Cardiac fibroblast (primary cell): ENCODE results near the gene ARHGAP29.

Source experiments
- DNase-seq, 2 donors: peaks; one replicate each; pipeline versions ENCODE4 v3.0.0 to v3.0.0-alpha.2; 2010; ENCODE audit warnings: low read depth in 2 of 2
- H3K4me3 ChIP-seq, 2 donors: replicated peaks in 1 of 2; 1 replicate in 1 of 2; 2 replicates in 1 of 2; pipeline ENCODE4 v1.5.1; 2011; ENCODE audit warnings: low read depth in 2 of 2, low read length in 2 of 2, mild to moderate bottlenecking in 2 of 2, moderate library complexity in 1 of 2
- TF ChIP-seq, protein P1 (sequence below): IDR thresholded peaks from one replicate; pipeline ENCODE4 v1.5.1; 2011; ENCODE audit warnings: low read depth, mild to moderate bottlenecking, low read length, inconsistent platforms

Gene ARHGAP29

GRCh38 chr1:94130851-94131595 is 106.4 kb downstream of the ARHGAP29 start:
- TF ChIP-seq, protein P1, sequence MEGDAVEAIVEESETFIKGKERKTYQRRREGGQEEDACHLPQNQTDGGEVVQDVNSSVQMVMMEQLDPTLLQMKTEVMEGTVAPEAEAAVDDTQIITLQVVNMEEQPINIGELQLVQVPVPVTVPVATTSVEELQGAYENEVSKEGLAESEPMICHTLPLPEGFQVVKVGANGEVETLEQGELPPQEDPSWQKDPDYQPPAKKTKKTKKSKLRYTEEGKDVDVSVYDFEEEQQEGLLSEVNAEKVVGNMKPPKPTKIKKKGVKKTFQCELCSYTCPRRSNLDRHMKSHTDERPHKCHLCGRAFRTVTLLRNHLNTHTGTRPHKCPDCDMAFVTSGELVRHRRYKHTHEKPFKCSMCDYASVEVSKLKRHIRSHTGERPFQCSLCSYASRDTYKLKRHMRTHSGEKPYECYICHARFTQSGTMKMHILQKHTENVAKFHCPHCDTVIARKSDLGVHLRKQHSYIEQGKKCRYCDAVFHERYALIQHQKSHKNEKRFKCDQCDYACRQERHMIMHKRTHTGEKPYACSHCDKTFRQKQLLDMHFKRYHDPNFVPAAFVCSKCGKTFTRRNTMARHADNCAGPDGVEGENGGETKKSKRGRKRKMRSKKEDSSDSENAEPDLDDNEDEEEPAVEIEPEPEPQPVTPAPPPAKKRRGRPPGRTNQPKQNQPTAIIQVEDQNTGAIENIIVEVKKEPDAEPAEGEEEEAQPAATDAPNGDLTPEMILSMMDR = no peak
- H3K4me3 ChIP-seq = no peak overlapping the region
- peak; percentile 38 to 61 for DNase-seq

- peak in 1 of 2 donors; percentile 44 for DNase-seq
- no peak overlapping the region for H3K4me3 ChIP-seq
- TF ChIP-seq, protein P1 = no peak
Measured at GRCh38 chr1:94126651-94127050, 110.7 kb downstream of the ARHGAP29 start.

GRCh38 chr1:94125551-94126514 is 111.6 kb downstream of the ARHGAP29 start:
- DNase-seq = no peak
- TF ChIP-seq, protein P1 = no peak
- H3K4me3 ChIP-seq = no peak overlapping the region

- H3K4me3 ChIP-seq = no peak overlapping the region
- DNase-seq = no peak
- TF ChIP-seq, protein P1 = no peak
Measured at GRCh38 chr1:94124538-94124937, 112.8 kb downstream of the ARHGAP29 start.

DNA sequence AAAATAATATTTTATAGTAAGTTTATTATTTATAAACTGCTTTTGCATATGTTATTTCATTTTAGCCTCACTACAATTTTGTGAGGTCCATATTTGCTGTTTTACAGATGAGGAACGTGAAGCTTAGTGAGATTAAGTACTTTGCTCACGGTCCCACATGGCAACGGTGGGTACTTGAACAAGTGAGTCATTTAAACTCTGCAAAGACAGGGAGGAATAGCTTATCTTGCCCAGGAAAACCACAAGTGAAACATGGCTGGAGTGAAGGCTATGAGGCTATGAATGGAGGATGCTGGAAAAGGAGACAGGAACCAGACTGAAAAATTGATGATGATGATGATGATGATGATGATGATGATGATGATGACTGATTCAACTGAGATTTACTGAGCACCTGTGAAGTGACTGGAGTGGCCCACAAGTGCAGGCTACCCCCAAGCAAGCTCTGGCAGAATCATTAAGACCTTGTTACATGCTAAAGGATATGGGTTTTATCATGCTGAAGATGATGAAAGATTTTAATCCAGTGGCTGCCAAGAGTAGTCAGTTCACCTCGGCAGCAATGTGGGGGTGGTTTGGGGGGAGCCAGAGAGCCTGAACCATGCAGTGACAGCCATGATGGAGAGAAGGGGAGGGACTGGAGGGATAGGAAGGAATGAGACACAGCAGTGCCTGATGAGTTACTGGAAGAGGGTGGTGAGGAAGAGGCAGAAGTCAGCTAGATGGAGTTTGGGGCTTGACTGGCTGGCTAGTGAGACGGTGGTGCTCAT is 115.0 kb downstream of the ARHGAP29 start:
- peak; percentile 48 to 75 for DNase-seq
- H3K4me3 ChIP-seq = no peak overlapping the region
- TF ChIP-seq, protein P1 = no peak
